Cerebellar cortex (tissue), 1 donor: ENCODE measurements around the gene DBNL.
"Not testable (repeated sequence)": the region's sequence is repeated elsewhere in the genome, so short reads cannot be mapped to it uniquely, and the experiment has no call there.

Source experiments
- DNase-seq: peaks from one replicate; pipeline ENCODE4 v3.0.0-alpha.2; 2015; ENCODE audit warnings: low spot score

Gene DBNL

GRCh38 chr7:44044315-44045225 lies at the start of gene DBNL:
DBNL (plus strand) TSS chr7:44044702; CDS start chr7:44044738, 36 bp downstream.
- peak; percentile 93 for DNase-seq

- not testable (repeated sequence) for DNase-seq
Measured at GRCh38 chr7:43997532-43997931, 47.0 kb upstream of the DBNL start, which contains the start of gene SPDYE1. SPDYE1 (plus strand) TSS chr7:43997897; CDS start chr7:43999950, 2,053 bp downstream.

GRCh38 chr7:44012081-44012480 lies 32.4 kb upstream of the DBNL start:
- DNase-seq: not testable (repeated sequence)

GRCh38 chr7:44015090-44015489 lies 29.4 kb upstream of the DBNL start:
- DNase-seq: not testable (repeated sequence)

GRCh38 chr7:44018857-44019807 lies 25.4 kb upstream of the DBNL start:
- peak; percentile 97 for DNase-seq

- not testable (repeated sequence) for DNase-seq
Measured at GRCh38 chr7:44019825-44020224, 24.7 kb upstream of the DBNL start.

- DNase-seq: not testable (repeated sequence)
Measured at GRCh38 chr7:44022069-44022468, 22.4 kb upstream of the DBNL start.

GRCh38 chr7:44022796-44023467 lies 21.6 kb upstream of the DBNL start:
- not testable (repeated sequence) for DNase-seq

GRCh38 chr7:44029433-44029832 lies 15.1 kb upstream of the DBNL start:
- DNase-seq: not testable (repeated sequence)

GRCh38 chr7:44030029-44030428 lies 14.5 kb upstream of the DBNL start:
- DNase-seq: not testable (repeated sequence)

GRCh38 chr7:44031319-44031718 lies 13.2 kb upstream of the DBNL start:
- not testable (repeated sequence) for DNase-seq

- DNase-seq: not testable (repeated sequence)
Measured at GRCh38 chr7:44032031-44032430, 12.5 kb upstream of the DBNL start.

- not testable (repeated sequence) for DNase-seq
Measured at GRCh38 chr7:44033971-44034844, 10.3 kb upstream of the DBNL start.

GRCh38 chr7:44036364-44036763 lies 8.1 kb upstream of the DBNL start:
- not testable (repeated sequence) for DNase-seq

GRCh38 chr7:44037951-44038350 lies 6.6 kb upstream of the DBNL start:
- not testable (repeated sequence) for DNase-seq

GRCh38 chr7:44038553-44038952 lies 5.9 kb upstream of the DBNL start:
- not testable (repeated sequence) for DNase-seq

GRCh38 chr7:44038961-44039558 lies 5.4 kb upstream of the DBNL start:
- peak; percentile 83 for DNase-seq

GRCh38 chr7:44039800-44040492 lies 4.6 kb upstream of the DBNL start:
- DNase-seq: not testable (repeated sequence)

- DNase-seq: not testable (repeated sequence)
Measured at GRCh38 chr7:44040493-44040891, 4.0 kb upstream of the DBNL start.

- no peak for DNase-seq
Measured at GRCh38 chr7:44042221-44042620, 2.3 kb upstream of the DBNL start.
